Measurements from ENCODE around the gene SPDL1.

The SPDL1 gene

DNA sequence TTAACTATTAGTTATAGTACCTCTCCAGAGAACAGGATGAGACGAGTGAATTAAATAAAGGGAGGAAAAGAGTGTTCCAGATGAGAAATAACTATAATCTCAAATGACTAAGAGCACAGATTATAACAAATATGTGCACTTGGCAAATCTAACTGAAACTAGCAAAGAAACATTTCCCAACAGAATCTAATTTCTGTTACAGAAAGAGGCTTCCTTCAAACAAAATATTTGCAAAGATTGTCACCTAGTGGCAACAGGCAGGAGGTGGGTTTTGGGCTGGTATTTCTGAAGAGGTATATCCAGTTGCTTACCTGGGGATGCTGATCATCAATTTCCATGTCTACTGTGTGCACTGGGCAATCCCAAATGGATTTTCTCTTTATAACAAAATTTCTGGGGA lies 5.6 kb upstream of the SPDL1 start:
- no CpG with 5 or more reads among the region's 1 CpG for WGBS
- no peaks in the 10 kb centered on the region for H3K79me1 ChIP-seq (replicated peaks; ENCODE audit: low read length, poor library complexity, severe bottlenecking)

DNA sequence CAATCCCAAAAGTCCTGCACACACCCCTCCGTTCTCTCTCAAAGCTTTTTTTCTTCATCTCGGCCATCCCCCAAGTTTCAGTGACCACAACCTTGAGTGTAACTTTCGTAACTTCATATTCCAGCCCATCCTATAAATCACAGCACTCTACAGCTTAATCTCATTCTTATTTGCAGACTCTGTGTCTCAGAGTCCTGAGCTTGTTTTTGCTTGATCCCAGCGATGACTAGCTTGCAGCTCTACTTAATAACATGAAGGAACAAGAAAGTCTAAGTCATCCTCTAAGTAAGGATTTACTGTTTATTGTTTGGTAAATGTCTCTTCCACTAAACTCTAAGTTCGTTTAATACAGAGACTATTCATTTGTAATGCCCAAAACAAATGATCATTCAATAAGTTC lies 2.6 kb upstream of the SPDL1 start:
- no peak overlapping the region for H3K27ac ChIP-seq (ENCODE audit: low read length, poor library complexity, severe bottlenecking)
- H2BK12ac ChIP-seq (ENCODE audit: low read length in 2 of 2), result no peak overlapping the region
- no peak overlapping the region for H3K18ac ChIP-seq (ENCODE audit: low read depth in 1 of 2, low read length in 2 of 2)
- DNase-seq, result no peak
- 67% methylated on average over 4 of the region's 5 CpGs for WGBS
- H3K4ac ChIP-seq (ENCODE audit: low read depth in 1 of 2, low read length in 2 of 2), result no peak overlapping the region
- H4K8ac ChIP-seq (ENCODE audit: low read length), result no peak overlapping the region
- H3K27me3 ChIP-seq (ENCODE audit: control insufficient read depth in 1 of 2, insufficient read depth in 1 of 2, low read length in 2 of 2), result peaks cover 0 to 9% of the 10 kb centered on the region in 2 experiments
- no peaks in the 10 kb centered on the region for H3K9me3 ChIP-seq (ENCODE audit: control insufficient read depth, low read length)
- no peak overlapping the region for H3K23ac ChIP-seq (ENCODE audit: low read length in 2 of 2)
- no peaks in the 10 kb centered on the region for H3K36me3 ChIP-seq (ENCODE audit: control insufficient read depth in 1 of 2, insufficient read depth in 2 of 2, low read depth in 1 of 2, low read length in 2 of 2)
- no peak overlapping the region for H3K14ac ChIP-seq (ENCODE audit: low read length in 2 of 2)
- no peak overlapping the region for H2BK15ac ChIP-seq (ENCODE audit: low read depth, poor library complexity, severe bottlenecking)
- H3K4me3 ChIP-seq (ENCODE audit: insufficient read depth in 1 of 2, low read depth in 1 of 2, low read length in 2 of 2), result no peak overlapping the region
- no peaks in the 10 kb centered on the region for H3K4me1 ChIP-seq (ENCODE audit: control insufficient read depth, insufficient read depth, low read depth, low read length)
- H4K91ac ChIP-seq (ENCODE audit: low read length), result no peak overlapping the region
- H3K79me1 ChIP-seq (replicated peaks; ENCODE audit: low read length, poor library complexity, severe bottlenecking), result peaks cover 2% of the 10 kb centered on the region
- no peak overlapping the region for H2BK120ac ChIP-seq (ENCODE audit: low read depth, low read length)
- no peak overlapping the region for H3K4me2 ChIP-seq (ENCODE audit: low read length, poor library complexity, severe bottlenecking)
- no peak overlapping the region for H2BK5ac ChIP-seq (ENCODE audit: low read depth, low read length, poor library complexity, severe bottlenecking)
- no peak overlapping the region for H2AK5ac ChIP-seq (ENCODE audit: low read length, severe bottlenecking)
- no peak overlapping the region for H2AFZ ChIP-seq (ENCODE audit: low read depth, low read length)
- peak overlapping the region; percentile 95 for H3K9ac ChIP-seq (ENCODE audit: low read length)

More for the DNA sequence above, 5.6 kb upstream of the SPDL1 start:
- Histone ChIP-seq H2BK120ac (ENCODE audit: low read depth, low read length) (no peak overlapping the region), H2BK5ac (ENCODE audit: low read depth, low read length, poor library complexity, severe bottlenecking) (no peak overlapping the region), H4K8ac (ENCODE audit: low read length) (no peak overlapping the region), H3K4me2 (ENCODE audit: low read length, poor library complexity, severe bottlenecking) (no peak overlapping the region), H2BK15ac (ENCODE audit: low read depth, poor library complexity, severe bottlenecking) (no peak overlapping the region), H3K27ac (ENCODE audit: low read length, poor library complexity, severe bottlenecking) (no peak overlapping the region), H4K91ac (ENCODE audit: low read length) (no peak overlapping the region), H3K4me3 (ENCODE audit: insufficient read depth in 1 of 2, low read depth in 1 of 2, low read length in 2 of 2) (no peak overlapping the region), H3K18ac (ENCODE audit: low read depth in 1 of 2, low read length in 2 of 2) (no peak overlapping the region), H2BK12ac (ENCODE audit: low read length in 2 of 2) (no peak overlapping the region), H3K4ac (ENCODE audit: low read depth in 1 of 2, low read length in 2 of 2) (no peak overlapping the region), H3K23ac (ENCODE audit: low read length in 2 of 2) (no peak overlapping the region), H3K14ac (ENCODE audit: low read length in 2 of 2) (no peak overlapping the region), H3K4me1 (ENCODE audit: control insufficient read depth, insufficient read depth, low read depth, low read length) (no peaks in the 10 kb centered on the region), H3K36me3 (ENCODE audit: control insufficient read depth in 1 of 2, insufficient read depth in 2 of 2, low read depth in 1 of 2, low read length in 2 of 2) (no peaks in the 10 kb centered on the region), H3K9ac (ENCODE audit: low read length) (peak overlapping the region; percentile 66), H3K9me3 (ENCODE audit: control insufficient read depth, low read length) (no peaks in the 10 kb centered on the region), H3K27me3 (ENCODE audit: control insufficient read depth in 1 of 2, insufficient read depth in 1 of 2, low read length in 2 of 2) (peaks cover 0 to 23% of the 10 kb centered on the region in 2 experiments), H2AFZ (ENCODE audit: low read depth, low read length) (no peak overlapping the region), H2AK5ac (ENCODE audit: low read length, severe bottlenecking) (no peak overlapping the region)
- DNase-seq, result no peak

DNA sequence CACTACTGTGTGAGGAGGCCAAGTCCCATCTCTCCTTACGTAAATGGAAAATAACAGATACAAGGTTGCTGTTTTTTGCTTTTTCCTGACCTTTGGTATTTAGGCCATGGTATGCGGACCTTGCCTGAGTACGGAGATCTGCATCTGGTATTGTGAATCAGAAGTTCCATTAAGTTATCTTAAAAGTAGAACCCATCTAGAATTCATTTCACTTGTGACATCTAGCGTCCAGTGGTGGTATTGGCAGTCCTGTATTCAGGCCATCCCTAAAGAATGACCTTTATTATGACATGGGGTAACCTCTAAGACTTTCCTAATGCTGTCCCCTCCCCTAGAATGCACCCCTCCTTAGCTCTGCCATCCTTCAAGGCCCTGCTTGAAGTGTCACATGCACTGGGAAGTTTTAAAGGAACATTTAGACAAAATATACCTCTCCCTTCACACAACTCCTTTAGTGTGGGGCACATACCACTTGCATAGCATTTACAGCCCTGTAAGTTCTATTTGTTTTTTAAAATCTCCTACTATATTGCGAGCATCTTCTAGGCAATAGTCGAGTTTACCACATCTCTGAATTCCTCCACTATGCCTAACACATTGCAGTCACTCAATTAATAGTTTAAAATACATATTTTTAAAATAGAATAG lies 1.9 kb upstream of the SPDL1 start:
- H2BK5ac ChIP-seq (ENCODE audit: low read depth, low read length, poor library complexity, severe bottlenecking), result no peak overlapping the region
- no peak overlapping the region for H3K4ac ChIP-seq (ENCODE audit: low read depth in 1 of 2, low read length in 2 of 2)
- H3K79me1 ChIP-seq (replicated peaks; ENCODE audit: low read length, poor library complexity, severe bottlenecking), result peaks cover 2% of the 10 kb centered on the region
- no peak overlapping the region for H3K18ac ChIP-seq (ENCODE audit: low read depth in 1 of 2, low read length in 2 of 2)
- no peak overlapping the region for H2BK120ac ChIP-seq (ENCODE audit: low read depth, low read length)
- no peaks in the 10 kb centered on the region for H3K4me1 ChIP-seq (ENCODE audit: control insufficient read depth, insufficient read depth, low read depth, low read length)
- no peak overlapping the region for H3K27ac ChIP-seq (ENCODE audit: low read length, poor library complexity, severe bottlenecking)
- peak overlapping the region; percentile 95 for H3K9ac ChIP-seq (ENCODE audit: low read length)
- no peak overlapping the region for H2BK15ac ChIP-seq (ENCODE audit: low read depth, poor library complexity, severe bottlenecking)
- peak; percentile 76 for DNase-seq
- H3K36me3 ChIP-seq (ENCODE audit: control insufficient read depth in 1 of 2, insufficient read depth in 2 of 2, low read depth in 1 of 2, low read length in 2 of 2), result no peaks in the 10 kb centered on the region
- H3K9me3 ChIP-seq (ENCODE audit: control insufficient read depth, low read length), result no peaks in the 10 kb centered on the region
- no peak overlapping the region for H4K8ac ChIP-seq (ENCODE audit: low read length)
- H2AK5ac ChIP-seq (ENCODE audit: low read length, severe bottlenecking), result no peak overlapping the region
- H3K4me2 ChIP-seq (ENCODE audit: low read length, poor library complexity, severe bottlenecking), result no peak overlapping the region
- H4K91ac ChIP-seq (ENCODE audit: low read length), result no peak overlapping the region
- WGBS, result 17% methylated on average over 3 of the region's 6 CpGs
- no peak overlapping the region for H3K4me3 ChIP-seq (ENCODE audit: insufficient read depth in 1 of 2, low read depth in 1 of 2, low read length in 2 of 2)
- no peak overlapping the region for H2BK12ac ChIP-seq (ENCODE audit: low read length in 2 of 2)
- H3K23ac ChIP-seq (ENCODE audit: low read length in 2 of 2), result no peak overlapping the region
- H3K14ac ChIP-seq (ENCODE audit: low read length in 2 of 2), result no peak overlapping the region
- H2AFZ ChIP-seq (ENCODE audit: low read depth, low read length), result no peak overlapping the region
- peaks cover 0 to 6% of the 10 kb centered on the region in 2 experiments for H3K27me3 ChIP-seq (ENCODE audit: control insufficient read depth in 1 of 2, insufficient read depth in 1 of 2, low read length in 2 of 2)

DNA sequence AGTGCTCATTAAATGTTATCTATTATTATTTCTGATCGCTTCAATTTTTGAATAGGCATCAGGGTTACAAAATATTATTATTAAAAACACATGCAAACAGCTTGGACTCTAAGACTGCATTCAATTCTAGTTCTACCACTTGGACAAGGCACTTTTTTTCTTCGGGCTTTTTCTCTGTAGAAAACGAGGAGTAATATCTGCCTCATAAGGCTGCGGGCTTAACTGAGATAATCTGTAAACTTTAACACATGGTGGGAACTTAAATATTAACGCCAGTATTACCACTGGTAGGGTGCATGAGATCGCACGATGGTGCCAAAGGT lies 511 bp upstream of the SPDL1 start:
- peak overlapping the region; percentile 77 for H3K4me2 ChIP-seq (ENCODE audit: low read length, poor library complexity, severe bottlenecking)
- H2BK120ac ChIP-seq (ENCODE audit: low read depth, low read length), result no peak overlapping the region
- peaks cover 0 to 6% of the 10 kb centered on the region in 2 experiments for H3K27me3 ChIP-seq (ENCODE audit: control insufficient read depth in 1 of 2, insufficient read depth in 1 of 2, low read length in 2 of 2)
- H2BK15ac ChIP-seq (ENCODE audit: low read depth, poor library complexity, severe bottlenecking), result no peak overlapping the region
- H3K79me1 ChIP-seq (replicated peaks; ENCODE audit: low read length, poor library complexity, severe bottlenecking), result peaks cover 3% of the 10 kb centered on the region
- no peaks in the 10 kb centered on the region for H3K36me3 ChIP-seq (ENCODE audit: control insufficient read depth in 1 of 2, insufficient read depth in 2 of 2, low read depth in 1 of 2, low read length in 2 of 2)
- H3K27ac ChIP-seq (ENCODE audit: low read length, poor library complexity, severe bottlenecking), result peak overlapping the region; percentile 65
- H3K4ac ChIP-seq (ENCODE audit: low read depth in 1 of 2, low read length in 2 of 2), result peak overlapping the region in 1 of 2 experiments; percentile 55
- WGBS, result 6% methylated on average over 6 of the region's 7 CpGs
- H3K14ac ChIP-seq (ENCODE audit: low read length in 2 of 2), result no peak overlapping the region
- peak overlapping the region; percentile 49 to 82 for H3K18ac ChIP-seq (ENCODE audit: low read depth in 1 of 2, low read length in 2 of 2)
- H4K91ac ChIP-seq (ENCODE audit: low read length), result no peak overlapping the region
- no peak overlapping the region for H2AK5ac ChIP-seq (ENCODE audit: low read length, severe bottlenecking)
- peak overlapping the region; percentile 67 for H2AFZ ChIP-seq (ENCODE audit: low read depth, low read length)
- H3K4me3 ChIP-seq (ENCODE audit: insufficient read depth in 1 of 2, low read depth in 1 of 2, low read length in 2 of 2), result peak overlapping the region; percentile 58 to 92
- peak overlapping the region; percentile 95 for H3K9ac ChIP-seq (ENCODE audit: low read length)
- H4K8ac ChIP-seq (ENCODE audit: low read length), result peak overlapping the region; percentile 91
- no peak overlapping the region for H2BK12ac ChIP-seq (ENCODE audit: low read length in 2 of 2)
- no peak overlapping the region for H3K23ac ChIP-seq (ENCODE audit: low read length in 2 of 2)
- no peak overlapping the region for H2BK5ac ChIP-seq (ENCODE audit: low read depth, low read length, poor library complexity, severe bottlenecking)
- H3K4me1 ChIP-seq (ENCODE audit: control insufficient read depth, insufficient read depth, low read depth, low read length), result no peaks in the 10 kb centered on the region
- no peaks in the 10 kb centered on the region for H3K9me3 ChIP-seq (ENCODE audit: control insufficient read depth, low read length)
- DNase-seq, result no peak
